ENCODE data around the gene AFMID. TPM values are rescaled to one million over a fixed set of nuclear protein-coding genes. Genes with fewer than 3 reads are reported as not detected.

The AFMID gene
- total RNA-seq, 2 donors from 2014 or later, result 78.9 to 94.6 TPM

DNA sequence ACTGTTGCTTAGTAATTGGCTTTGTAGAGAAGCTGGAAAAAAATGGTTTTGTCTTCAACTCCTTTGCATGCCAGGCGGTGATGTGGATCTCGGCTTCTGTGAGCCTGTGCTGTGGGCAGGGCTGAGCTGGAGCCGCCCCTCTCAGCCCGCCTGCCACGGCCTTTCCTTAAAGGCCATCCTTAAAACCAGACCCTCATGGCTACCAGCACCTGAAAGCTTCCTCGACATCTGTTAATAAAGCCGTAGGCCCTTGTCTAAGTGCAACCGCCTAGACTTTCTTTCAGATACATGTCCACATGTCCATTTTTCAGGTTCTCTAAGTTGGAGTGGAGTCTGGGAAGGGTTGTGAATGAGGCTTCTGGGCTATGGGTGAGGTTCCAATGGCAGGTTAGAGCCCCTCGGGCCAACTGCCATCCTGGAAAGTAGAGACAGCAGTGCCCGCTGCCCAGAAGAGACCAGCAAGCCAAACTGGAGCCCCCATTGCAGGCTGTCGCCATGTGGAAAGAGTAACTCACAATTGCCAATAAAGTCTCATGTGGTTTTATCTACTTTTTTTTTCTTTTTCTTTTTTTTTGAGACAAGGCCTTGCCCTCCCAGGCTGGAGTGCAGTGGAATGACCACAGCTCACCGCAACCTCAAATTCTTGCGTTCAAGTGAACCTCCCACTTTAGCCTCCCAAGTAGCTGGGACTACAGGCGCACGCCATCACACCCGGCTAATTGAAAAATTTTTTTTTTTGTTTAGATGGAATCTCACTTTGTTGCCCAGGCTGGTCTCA, 38.1 kb downstream of the AFMID start:
- no peak for TF ChIP-seq POLR2A (IDR thresholded peaks at IDR 0.05)
- TF ChIP-seq, protein P1, sequence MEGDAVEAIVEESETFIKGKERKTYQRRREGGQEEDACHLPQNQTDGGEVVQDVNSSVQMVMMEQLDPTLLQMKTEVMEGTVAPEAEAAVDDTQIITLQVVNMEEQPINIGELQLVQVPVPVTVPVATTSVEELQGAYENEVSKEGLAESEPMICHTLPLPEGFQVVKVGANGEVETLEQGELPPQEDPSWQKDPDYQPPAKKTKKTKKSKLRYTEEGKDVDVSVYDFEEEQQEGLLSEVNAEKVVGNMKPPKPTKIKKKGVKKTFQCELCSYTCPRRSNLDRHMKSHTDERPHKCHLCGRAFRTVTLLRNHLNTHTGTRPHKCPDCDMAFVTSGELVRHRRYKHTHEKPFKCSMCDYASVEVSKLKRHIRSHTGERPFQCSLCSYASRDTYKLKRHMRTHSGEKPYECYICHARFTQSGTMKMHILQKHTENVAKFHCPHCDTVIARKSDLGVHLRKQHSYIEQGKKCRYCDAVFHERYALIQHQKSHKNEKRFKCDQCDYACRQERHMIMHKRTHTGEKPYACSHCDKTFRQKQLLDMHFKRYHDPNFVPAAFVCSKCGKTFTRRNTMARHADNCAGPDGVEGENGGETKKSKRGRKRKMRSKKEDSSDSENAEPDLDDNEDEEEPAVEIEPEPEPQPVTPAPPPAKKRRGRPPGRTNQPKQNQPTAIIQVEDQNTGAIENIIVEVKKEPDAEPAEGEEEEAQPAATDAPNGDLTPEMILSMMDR (IDR thresholded peaks at IDR 0.05), result no peak
- H3K36me3 ChIP-seq (replicated peaks in 1 of 2; ENCODE audit: insufficient read depth in 1 of 2, low read depth in 2 of 2), result no peaks in the 10 kb centered on the region
- H3K9me3 ChIP-seq, result no peaks in the 10 kb centered on the region
- intact Hi-C loops (cut with DNase I), result no loop called here
- ATAC-seq (no peak), DNase-seq (no peak)
- H3K4me3 ChIP-seq, result no peak overlapping the region
- H3K27me3 ChIP-seq, result no peaks in the 10 kb centered on the region
- no peak overlapping the region for H3K27ac ChIP-seq
- no peaks in the 10 kb centered on the region for H3K4me1 ChIP-seq
- WGBS, 2 donors, result 91 to 92% methylated on average over 16 of the region's 16 CpGs

DNA sequence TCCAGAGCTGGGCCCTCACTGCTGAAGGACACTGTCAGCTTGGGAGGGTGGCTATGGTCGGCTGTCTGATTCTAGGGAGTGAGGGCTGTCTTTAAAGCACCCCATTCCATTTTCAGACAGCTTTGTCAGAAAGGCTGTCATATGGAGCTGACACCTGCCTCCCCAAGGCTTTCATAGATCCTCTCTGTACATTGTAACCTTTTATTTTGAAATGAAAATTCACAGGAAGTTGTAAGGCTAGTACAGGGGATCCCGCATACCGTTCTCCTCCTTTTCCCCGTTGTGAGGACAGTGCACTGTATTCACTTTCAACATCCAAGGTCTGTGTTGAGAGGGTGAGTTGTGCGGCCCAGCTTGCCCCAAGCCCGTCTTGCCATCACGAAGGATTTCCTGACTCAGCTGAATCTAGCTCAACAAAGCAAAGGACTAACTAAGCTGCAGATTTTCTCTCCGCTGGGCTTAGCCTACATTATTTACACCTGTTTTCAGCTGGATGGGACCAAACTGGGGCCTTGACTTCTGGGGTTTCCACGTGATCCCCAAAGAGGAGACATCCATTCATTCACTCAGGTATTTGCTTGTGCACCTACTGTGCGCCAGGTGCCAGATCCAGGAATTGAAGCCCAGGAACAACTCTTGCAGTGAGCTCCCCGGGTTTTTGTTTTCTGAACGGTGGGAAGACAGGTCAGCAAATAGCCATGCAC, 39.0 kb downstream of the AFMID start:
- whole genome bisulfite sequencing, 2 donors, result 73 to 77% methylated on average over 11 to 12 of the region's 12 CpGs
- H3K27ac ChIP-seq, result no peak overlapping the region
- H3K36me3 ChIP-seq (replicated peaks in 1 of 2; ENCODE audit: insufficient read depth in 1 of 2, low read depth in 2 of 2), result no peaks in the 10 kb centered on the region
- no peak for TF ChIP-seq POLR2A (IDR thresholded peaks at IDR 0.05)
- TF ChIP-seq, protein P1 (IDR thresholded peaks at IDR 0.05), result no peak
- H3K4me3 ChIP-seq, result no peak overlapping the region
- DNase-seq (no peak), ATAC-seq (no peak)
- no peaks in the 10 kb centered on the region for H3K9me3 ChIP-seq
- intact Hi-C loops (cut with DNase I), result no loop called here
- peaks cover 2 to 6% of the 10 kb centered on the region in 2 donors for H3K27me3 ChIP-seq
- no peaks in the 10 kb centered on the region for H3K4me1 ChIP-seq

DNA sequence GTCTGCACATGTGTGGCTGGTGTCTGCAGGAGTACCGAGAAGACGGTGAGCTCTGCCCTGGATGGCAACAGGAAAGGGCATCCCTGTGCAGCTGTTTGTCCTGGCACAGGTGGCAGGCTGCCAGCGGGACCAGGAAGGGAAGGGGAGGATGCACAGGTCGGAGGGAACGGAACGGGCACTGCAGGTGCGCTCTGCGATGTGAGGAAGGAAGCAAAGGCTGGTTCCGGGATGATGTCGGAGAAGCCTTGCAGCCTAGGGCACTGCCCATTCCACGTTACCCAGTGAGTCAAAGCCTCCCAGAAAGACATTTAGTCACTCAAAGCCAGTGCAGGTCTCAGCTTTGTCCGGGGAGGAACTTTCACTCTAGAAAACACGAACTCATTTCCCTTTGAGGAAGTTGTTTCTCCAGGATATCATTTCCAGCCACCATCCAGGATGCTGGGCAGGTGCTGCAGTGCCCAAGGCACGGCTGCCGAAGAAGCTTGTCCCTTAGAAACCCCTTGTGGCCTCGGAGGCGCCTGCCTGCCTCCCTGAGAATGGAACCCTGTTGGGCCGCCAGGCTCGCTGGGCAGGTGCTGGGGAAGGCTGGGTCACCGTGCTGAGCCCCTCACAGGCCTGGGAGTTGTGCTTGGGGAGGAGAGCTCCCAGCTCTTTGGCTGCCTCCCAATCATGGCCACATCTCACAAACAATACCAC, 39.7 kb downstream of the AFMID start:
- H3K27ac ChIP-seq, result no peak overlapping the region
- intact Hi-C loops (cut with DNase I), result no loop called here

DNA sequence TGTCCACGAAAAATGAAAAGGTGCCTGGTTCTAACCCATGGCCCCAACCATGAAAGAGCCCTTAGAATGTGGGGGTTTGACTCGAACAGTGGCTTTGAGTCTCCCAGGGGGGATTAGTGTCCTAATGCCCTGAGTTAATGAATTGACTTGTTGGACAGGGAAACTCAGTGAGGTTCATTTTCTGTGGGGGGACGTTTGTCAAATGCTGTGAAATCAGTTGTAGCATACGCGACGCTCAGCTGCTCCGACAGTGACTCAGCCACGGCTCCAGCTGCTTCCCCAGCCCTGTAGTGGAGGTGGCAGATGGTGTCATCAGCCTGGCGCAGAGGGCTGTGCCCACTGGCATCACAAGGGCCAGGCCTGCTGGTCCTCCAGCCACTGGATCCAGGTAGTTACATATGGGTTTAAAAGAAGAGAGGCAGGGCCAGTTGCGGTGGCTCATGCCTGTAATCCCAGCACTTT, 40.3 kb downstream of the AFMID start:
- Histone ChIP-seq H3K4me1 (no peaks in the 10 kb centered on the region), H3K36me3 (replicated peaks in 1 of 2; ENCODE audit: insufficient read depth in 1 of 2, low read depth in 2 of 2) (no peaks in the 10 kb centered on the region), H3K4me3 (no peak overlapping the region), H3K27me3 (peaks cover 3 to 16% of the 10 kb centered on the region in 2 donors), H3K27ac (no peak overlapping the region), H3K9me3 (no peaks in the 10 kb centered on the region)
- ATAC-seq (no peak), DNase-seq (no peak)
- WGBS, 2 donors, result 67 to 92% methylated on average over 6 to 10 of the region's 10 CpGs
- no peak for TF ChIP-seq POLR2A (IDR thresholded peaks at IDR 0.05)
- intact Hi-C loops (cut with DNase I), result no loop called here

More for the DNA sequence above, 39.7 kb downstream of the AFMID start:
- no peaks in the 10 kb centered on the region for H3K4me1 ChIP-seq
- DNase-seq (no peak), ATAC-seq (no peak)
- WGBS, 2 donors, result 58 to 69% methylated on average over 14 to 20 of the region's 20 CpGs
- no peaks in the 10 kb centered on the region for H3K36me3 ChIP-seq (replicated peaks in 1 of 2; ENCODE audit: insufficient read depth in 1 of 2, low read depth in 2 of 2)
- TF ChIP-seq, protein P1 (IDR thresholded peaks at IDR 0.05), result no peak
- TF ChIP-seq POLR2A (IDR thresholded peaks at IDR 0.05), result no peak
- no peaks in the 10 kb centered on the region for H3K9me3 ChIP-seq
- peaks cover 3 to 10% of the 10 kb centered on the region in 2 donors for H3K27me3 ChIP-seq
- no peak overlapping the region for H3K4me3 ChIP-seq

DNA sequence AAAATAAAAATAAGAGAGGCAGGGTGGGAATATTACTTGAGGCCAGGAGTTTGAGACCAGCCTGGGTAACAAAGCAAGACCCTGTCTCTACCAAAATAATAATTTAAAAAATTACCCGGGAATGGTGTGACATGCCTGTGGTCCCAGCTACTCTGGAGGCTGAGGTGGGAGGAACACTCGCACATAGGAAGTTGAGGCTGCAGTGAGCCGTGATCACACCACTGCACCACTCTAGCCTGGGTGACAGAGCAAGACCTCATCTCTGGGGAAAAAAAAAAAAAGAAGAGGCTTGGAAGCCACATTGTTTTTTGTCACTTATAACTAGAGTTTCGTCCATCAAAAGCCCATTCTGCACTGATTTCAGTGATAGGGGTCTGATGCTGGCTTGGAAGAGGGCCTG, 41.0 kb downstream of the AFMID start:
- 66 to 74% methylated on average over 4 of the region's 4 CpGs for WGBS, 2 donors
- Histone ChIP-seq H3K4me3 (no peak overlapping the region), H3K27ac (no peak overlapping the region), H3K9me3 (no peaks in the 10 kb centered on the region), H3K4me1 (no peaks in the 10 kb centered on the region), H3K36me3 (replicated peaks in 1 of 2; ENCODE audit: insufficient read depth in 1 of 2, low read depth in 2 of 2) (no peaks in the 10 kb centered on the region), H3K27me3 (peaks cover 3 to 17% of the 10 kb centered on the region in 2 donors)
- intact Hi-C loops (cut with DNase I), result no loop called here
- no peak for DNase-seq
- no peak for TF ChIP-seq POLR2A (IDR thresholded peaks at IDR 0.05)
- TF ChIP-seq, protein P1 (IDR thresholded peaks at IDR 0.05), result no peak
- ATAC-seq, result no peak

Data from body of pancreas (tissue), 4 donors.